Neural cell (in vitro differentiated cells): ENCODE measurements around the gene SPTB.

Source experiments
- EZH2 ChIP-seq: fragments of 200-600, 300-800 bp; shearing (Covaris generic), sonication (generic); IDR thresholded peaks from 2 replicates; pipeline ENCODE4 v1.6.1; 2014; ENCODE audit warnings: antibody characterized with exemption, low read length, borderline replicate concordance, mild to moderate bottlenecking; ENCODE audit not compliant: insufficient read depth, poor library complexity, severe bottlenecking
- TF ChIP-seq, protein P1 (sequence below): fragments of 450-650 bp; IDR thresholded peaks from 2 replicates; pipeline ENCODE4 v1.5.1; 2014; ENCODE audit warnings: antibody characterized with exemption, mild to moderate bottlenecking, moderate library complexity; ENCODE audit not compliant: poor library complexity, severe bottlenecking

- TF ChIP-seq, protein P1, sequence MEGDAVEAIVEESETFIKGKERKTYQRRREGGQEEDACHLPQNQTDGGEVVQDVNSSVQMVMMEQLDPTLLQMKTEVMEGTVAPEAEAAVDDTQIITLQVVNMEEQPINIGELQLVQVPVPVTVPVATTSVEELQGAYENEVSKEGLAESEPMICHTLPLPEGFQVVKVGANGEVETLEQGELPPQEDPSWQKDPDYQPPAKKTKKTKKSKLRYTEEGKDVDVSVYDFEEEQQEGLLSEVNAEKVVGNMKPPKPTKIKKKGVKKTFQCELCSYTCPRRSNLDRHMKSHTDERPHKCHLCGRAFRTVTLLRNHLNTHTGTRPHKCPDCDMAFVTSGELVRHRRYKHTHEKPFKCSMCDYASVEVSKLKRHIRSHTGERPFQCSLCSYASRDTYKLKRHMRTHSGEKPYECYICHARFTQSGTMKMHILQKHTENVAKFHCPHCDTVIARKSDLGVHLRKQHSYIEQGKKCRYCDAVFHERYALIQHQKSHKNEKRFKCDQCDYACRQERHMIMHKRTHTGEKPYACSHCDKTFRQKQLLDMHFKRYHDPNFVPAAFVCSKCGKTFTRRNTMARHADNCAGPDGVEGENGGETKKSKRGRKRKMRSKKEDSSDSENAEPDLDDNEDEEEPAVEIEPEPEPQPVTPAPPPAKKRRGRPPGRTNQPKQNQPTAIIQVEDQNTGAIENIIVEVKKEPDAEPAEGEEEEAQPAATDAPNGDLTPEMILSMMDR: no peak
- no peak for TF ChIP-seq EZH2
These were observed 64.5 kb downstream of the SPTB start for GRCh38 chr14:64815257-64815656.
